Osteocyte (in vitro differentiated cells): ENCODE measurements around the gene DNAJC12. TPM values are rescaled to one million over a fixed set of nuclear protein-coding genes. Genes with fewer than 3 reads are reported as not detected.

Experiments used
- DNase-seq: peaks from one replicate; pipeline ENCODE4 v3.0.0; 2021; ENCODE audit warnings: mixed read lengths; ENCODE audit not compliant: unreplicated experiment; ENCODE audit errors: extremely low spot score
- H3K27ac Mint-ChIP-seq: one replicate; pipeline ENCODE4 v1.8.0; 2021; ENCODE audit warnings: mild to moderate bottlenecking, mixed read lengths; ENCODE audit not compliant: unreplicated experiment
- H3K27me3 Mint-ChIP-seq: one replicate; pipeline ENCODE4 v1.8.0; 2021; ENCODE audit warnings: mixed read lengths; ENCODE audit not compliant: unreplicated experiment
- H3K36me3 Mint-ChIP-seq: one replicate; pipeline ENCODE4 v1.8.0; 2021; ENCODE audit warnings: mixed read lengths; ENCODE audit not compliant: unreplicated experiment
- H3K4me1 Mint-ChIP-seq: one replicate; pipeline ENCODE4 v1.8.0; 2021; ENCODE audit warnings: mixed read lengths; ENCODE audit not compliant: unreplicated experiment
- H3K4me3 Mint-ChIP-seq: one replicate; pipeline ENCODE4 v1.8.0; 2021; ENCODE audit warnings: mild to moderate bottlenecking, moderate library complexity, mixed read lengths; ENCODE audit not compliant: unreplicated experiment
- H3K9me3 Mint-ChIP-seq: one replicate; pipeline ENCODE4 v1.8.0; 2021; ENCODE audit warnings: mixed read lengths; ENCODE audit not compliant: unreplicated experiment
- total RNA-seq: library from RNA; stranded (reverse); gene quantifications from 2 replicates; pipeline ENCODE4 v1.2.1, GENCODE V29; 2021
- TF ChIP-seq, protein P1 (sequence below): fragments of 200-600 bp; sonication (generic); IDR thresholded peaks from 2 replicates; pipeline ENCODE4 v1.5.0; 2021; ENCODE audit warnings: antibody characterized with exemption, mild to moderate bottlenecking, moderate library complexity

DNAJC12 gene
- total RNA-seq, 1 donor from 2014 or later = 12.0 TPM

DNA sequence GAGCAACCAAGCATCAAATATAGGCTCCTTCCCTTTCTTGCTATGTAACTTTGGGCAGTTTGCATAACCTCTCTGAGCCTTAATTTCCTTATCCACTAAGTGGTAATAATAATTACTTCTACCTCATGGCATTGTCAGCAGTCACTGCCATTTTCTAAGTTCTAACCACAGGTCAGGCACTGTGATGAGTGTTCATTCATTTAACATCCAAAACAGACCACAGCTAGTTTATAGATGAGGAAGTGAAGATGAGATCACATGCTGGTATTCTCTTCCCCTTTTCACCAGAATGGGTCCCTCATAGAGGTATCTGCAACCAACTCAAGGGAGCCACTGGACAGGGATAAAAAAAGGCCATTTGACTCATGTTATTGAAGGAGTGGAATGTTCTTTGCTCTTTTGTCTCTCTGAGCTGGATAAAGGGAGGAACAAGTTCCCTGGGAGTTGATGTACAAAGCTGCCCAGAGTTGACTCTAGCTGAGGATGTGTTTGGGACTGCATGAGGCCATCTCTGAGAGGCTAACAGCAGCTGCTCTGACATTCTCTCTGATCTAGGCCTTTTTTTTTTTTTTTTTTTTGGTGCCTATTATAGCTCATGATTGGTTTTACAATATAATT, 65.0 kb downstream of the DNAJC12 start:
- no peak for DNase-seq
- Mint-ChIP-seq H3K36me3 (no peaks in the 10 kb centered on the region), H3K27ac (no peak overlapping the region), H3K27me3 (peaks cover 26% of the 10 kb centered on the region), H3K9me3 (no peaks in the 10 kb centered on the region), H3K4me1 (no peaks in the 10 kb centered on the region), H3K4me3 (no peak overlapping the region)
- TF ChIP-seq, protein P1, sequence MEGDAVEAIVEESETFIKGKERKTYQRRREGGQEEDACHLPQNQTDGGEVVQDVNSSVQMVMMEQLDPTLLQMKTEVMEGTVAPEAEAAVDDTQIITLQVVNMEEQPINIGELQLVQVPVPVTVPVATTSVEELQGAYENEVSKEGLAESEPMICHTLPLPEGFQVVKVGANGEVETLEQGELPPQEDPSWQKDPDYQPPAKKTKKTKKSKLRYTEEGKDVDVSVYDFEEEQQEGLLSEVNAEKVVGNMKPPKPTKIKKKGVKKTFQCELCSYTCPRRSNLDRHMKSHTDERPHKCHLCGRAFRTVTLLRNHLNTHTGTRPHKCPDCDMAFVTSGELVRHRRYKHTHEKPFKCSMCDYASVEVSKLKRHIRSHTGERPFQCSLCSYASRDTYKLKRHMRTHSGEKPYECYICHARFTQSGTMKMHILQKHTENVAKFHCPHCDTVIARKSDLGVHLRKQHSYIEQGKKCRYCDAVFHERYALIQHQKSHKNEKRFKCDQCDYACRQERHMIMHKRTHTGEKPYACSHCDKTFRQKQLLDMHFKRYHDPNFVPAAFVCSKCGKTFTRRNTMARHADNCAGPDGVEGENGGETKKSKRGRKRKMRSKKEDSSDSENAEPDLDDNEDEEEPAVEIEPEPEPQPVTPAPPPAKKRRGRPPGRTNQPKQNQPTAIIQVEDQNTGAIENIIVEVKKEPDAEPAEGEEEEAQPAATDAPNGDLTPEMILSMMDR = no peak

DNA sequence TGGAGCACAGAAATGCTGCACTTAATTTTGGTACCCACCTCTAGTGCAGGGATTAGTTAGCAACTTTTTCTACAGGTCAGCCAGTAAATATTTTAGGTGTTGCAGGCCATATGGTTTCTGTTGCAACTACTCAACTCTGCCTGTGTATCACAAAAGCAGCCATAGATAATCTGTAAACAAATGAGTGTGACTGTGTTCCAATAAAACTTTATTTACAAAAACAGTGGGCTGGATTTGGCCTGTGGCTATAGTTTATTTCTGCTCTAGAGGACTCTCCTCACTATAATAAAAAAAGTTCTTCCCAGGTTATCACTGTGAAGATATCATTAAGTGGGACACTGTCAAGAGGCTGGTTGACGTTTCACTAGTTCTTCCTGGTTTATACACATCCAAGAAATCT, 65.8 kb downstream of the DNAJC12 start:
- H3K4me3 Mint-ChIP-seq = no peak overlapping the region
- TF ChIP-seq, protein P1 = no peak
- H3K27ac Mint-ChIP-seq = no peak overlapping the region
- no peaks in the 10 kb centered on the region for H3K4me1 Mint-ChIP-seq
- H3K9me3 Mint-ChIP-seq = no peaks in the 10 kb centered on the region
- DNase-seq = no peak
- H3K27me3 Mint-ChIP-seq = peaks cover 26% of the 10 kb centered on the region
- no peaks in the 10 kb centered on the region for H3K36me3 Mint-ChIP-seq

DNA sequence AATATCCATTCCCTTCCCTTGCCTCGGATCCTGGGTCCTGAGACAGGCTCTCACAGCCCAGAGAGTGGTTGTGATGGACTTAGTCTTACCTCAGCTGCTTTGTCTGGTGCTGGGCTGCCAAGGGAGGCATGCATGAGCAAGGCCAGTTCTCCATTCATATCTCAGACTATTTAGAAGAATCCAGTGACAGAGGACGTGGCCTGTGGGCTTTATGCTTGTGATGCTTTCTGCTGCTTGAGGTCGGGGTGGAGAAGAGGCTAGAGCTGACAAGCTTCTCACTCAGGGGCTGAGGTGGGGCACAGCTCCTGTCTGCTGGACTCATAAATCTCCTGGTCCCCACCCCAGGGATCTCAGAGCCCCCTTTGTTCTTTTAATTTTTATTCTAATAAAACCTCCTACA, 66.8 kb downstream of the DNAJC12 start:
- Mint-ChIP-seq H3K27ac (no peak overlapping the region), H3K9me3 (no peaks in the 10 kb centered on the region), H3K4me3 (no peak overlapping the region), H3K27me3 (peaks cover 26% of the 10 kb centered on the region), H3K36me3 (no peaks in the 10 kb centered on the region), H3K4me1 (no peaks in the 10 kb centered on the region)
- DNase-seq = no peak
- TF ChIP-seq, protein P1 = no peak

DNA sequence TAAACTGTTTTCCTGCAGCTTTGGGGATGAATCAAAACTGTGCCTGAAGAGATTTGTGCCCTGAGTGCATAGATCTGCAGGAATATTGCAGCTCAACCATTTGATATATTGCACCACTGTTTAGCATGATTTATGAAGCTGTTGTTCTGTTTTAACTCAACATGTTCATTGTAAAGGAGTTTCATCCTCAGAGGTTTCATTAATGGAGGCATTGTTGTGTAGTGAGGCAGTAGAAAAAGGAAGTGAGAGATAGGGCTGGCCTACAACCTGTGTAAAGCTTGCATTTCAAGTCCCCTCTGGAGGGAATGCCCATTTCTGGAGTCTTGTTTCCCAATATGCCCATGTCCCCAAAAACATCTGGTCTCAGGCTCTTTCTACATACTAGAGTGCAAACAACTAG, 67.5 kb downstream of the DNAJC12 start:
- H3K36me3 Mint-ChIP-seq = no peaks in the 10 kb centered on the region

DNA sequence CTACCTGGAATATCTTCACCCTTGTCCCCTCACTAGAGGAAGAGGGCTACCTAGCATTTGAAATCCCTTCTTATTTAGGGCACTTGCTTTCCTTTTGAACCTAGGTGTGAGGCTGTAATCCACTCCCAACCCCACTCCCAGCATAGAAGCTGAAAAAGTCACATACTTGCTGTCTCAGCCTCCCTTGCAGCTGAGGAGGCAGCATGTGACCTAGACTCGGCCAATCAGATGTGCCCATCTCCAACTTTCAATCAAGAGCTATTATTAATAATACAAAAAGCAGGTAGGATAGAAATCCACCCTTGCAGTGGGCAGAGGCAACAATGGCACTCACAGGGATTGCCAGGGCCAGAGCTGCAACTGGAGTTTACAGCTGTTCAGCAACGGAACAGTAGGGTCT, 70.7 kb downstream of the DNAJC12 start:
- H3K9me3 Mint-ChIP-seq = no peaks in the 10 kb centered on the region
- no peak for DNase-seq
- no peaks in the 10 kb centered on the region for H3K36me3 Mint-ChIP-seq
- H3K27me3 Mint-ChIP-seq = peaks cover 19% of the 10 kb centered on the region
- no peak overlapping the region for H3K27ac Mint-ChIP-seq
- no peak overlapping the region for H3K4me3 Mint-ChIP-seq
- peaks cover 4% of the 10 kb centered on the region for H3K4me1 Mint-ChIP-seq
- TF ChIP-seq, protein P1 = no peak

More for the DNA sequence above, 67.5 kb downstream of the DNAJC12 start:
- Mint-ChIP-seq H3K27me3 (peaks cover 26% of the 10 kb centered on the region), H3K9me3 (no peaks in the 10 kb centered on the region), H3K27ac (no peak overlapping the region), H3K4me1 (no peaks in the 10 kb centered on the region), H3K4me3 (no peak overlapping the region)
- TF ChIP-seq, protein P1 = no peak
- no peak for DNase-seq
